ENCODE results near the gene DPEP1.

Gene DPEP1

DNA sequence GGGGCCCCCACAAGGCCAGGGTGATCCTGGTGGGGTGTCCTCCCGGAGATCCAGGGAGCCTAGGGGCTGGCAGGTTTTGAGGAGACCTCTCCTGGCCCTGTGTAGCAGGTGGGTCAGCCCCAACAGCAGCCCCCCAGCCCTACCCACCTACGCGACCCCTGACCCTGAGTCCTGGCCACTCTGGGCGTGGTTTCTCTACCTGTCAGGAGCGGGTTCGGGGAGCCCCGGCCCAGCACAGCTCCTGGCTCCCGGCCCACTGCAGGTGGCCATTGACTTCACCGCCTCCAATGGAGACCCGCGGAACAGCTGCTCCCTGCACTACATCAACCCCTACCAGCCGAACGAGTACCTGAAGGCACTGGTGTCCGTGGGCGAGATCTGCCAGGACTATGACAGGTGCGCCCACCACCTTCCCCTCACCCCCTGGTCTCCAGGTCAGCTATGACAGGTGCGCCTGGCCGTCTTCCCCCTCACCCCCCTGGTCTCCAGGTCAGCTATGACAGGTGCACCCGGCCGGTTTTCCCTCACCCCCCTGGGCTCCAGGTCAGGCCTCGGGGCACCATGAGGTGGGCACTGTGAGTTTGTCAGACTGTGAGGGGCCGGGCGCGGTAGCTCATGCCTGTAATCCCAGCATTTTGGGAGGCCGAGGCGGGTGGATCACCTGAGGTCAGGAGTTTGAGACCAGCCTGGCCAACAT lies 24.9 kb upstream of the DPEP1 start:
- FAIRE-seq (no peak), DNase-seq (ENCODE audit: insufficient read length, low spot score) (no peak)
- TF ChIP-seq, protein P1, sequence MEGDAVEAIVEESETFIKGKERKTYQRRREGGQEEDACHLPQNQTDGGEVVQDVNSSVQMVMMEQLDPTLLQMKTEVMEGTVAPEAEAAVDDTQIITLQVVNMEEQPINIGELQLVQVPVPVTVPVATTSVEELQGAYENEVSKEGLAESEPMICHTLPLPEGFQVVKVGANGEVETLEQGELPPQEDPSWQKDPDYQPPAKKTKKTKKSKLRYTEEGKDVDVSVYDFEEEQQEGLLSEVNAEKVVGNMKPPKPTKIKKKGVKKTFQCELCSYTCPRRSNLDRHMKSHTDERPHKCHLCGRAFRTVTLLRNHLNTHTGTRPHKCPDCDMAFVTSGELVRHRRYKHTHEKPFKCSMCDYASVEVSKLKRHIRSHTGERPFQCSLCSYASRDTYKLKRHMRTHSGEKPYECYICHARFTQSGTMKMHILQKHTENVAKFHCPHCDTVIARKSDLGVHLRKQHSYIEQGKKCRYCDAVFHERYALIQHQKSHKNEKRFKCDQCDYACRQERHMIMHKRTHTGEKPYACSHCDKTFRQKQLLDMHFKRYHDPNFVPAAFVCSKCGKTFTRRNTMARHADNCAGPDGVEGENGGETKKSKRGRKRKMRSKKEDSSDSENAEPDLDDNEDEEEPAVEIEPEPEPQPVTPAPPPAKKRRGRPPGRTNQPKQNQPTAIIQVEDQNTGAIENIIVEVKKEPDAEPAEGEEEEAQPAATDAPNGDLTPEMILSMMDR (IDR thresholded peaks at IDR 0.05; ENCODE audit: insufficient read depth, missing control alignments), result no peak

DNA sequence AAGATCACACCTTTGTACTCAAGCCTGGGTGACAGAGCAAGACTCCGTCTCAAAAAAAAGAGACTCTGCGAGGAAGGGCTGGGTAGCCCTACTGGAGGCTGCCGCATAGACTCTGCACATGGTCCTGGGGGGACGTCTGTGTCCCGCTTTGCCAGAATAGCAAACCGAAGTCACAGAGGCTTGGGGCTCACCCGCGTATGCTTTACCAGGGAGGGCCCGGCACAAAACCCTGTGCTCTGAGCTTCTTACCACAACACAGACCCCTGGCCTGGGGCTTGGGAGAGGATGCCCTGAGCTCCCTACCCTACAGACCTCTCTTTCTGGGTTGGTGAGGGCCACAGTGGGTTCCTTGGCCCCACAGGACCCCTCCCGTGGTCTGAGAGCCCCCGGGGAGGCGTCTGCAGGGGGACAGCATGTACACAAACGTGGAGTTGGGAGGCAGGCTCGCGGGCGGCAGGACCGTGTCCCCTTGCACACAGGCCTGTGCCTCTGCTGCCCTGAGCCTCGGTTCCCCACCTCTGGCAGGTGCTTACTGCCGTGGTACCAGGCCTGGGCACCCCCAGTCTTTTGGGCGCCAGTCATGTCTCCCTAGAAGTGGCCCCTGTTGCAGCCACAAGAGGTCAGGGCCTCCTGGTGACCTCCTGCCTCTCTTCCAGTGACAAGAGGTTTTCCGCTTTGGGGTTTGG lies 24.1 kb upstream of the DPEP1 start:
- FAIRE-seq (no peak), DNase-seq (ENCODE audit: insufficient read length, low spot score) (no peak)
- TF ChIP-seq, protein P1 (IDR thresholded peaks at IDR 0.05; ENCODE audit: insufficient read depth, missing control alignments), result no peak

DNA sequence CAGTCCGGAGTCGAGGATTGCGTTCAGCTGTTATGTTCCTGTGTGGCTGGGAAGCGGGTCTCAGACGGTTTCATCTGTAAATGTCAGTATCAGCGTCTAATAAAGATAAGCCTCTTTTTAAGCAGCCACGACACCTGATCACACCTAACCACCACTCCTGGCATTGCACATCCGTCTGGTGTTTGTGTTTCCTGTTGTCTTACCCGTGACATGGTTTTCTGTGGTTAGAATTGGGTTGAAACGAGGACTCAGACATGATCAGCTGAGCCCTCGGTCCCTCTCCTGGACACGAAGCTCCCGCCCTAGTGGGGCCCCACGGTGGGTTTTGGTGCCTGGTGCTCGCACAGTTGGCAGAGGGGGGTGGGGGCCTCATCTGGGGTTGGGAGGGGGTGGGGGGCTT lies 19.6 kb upstream of the DPEP1 start:
- FAIRE-seq (no peak), DNase-seq (ENCODE audit: insufficient read length, low spot score) (no peak)

DNA sequence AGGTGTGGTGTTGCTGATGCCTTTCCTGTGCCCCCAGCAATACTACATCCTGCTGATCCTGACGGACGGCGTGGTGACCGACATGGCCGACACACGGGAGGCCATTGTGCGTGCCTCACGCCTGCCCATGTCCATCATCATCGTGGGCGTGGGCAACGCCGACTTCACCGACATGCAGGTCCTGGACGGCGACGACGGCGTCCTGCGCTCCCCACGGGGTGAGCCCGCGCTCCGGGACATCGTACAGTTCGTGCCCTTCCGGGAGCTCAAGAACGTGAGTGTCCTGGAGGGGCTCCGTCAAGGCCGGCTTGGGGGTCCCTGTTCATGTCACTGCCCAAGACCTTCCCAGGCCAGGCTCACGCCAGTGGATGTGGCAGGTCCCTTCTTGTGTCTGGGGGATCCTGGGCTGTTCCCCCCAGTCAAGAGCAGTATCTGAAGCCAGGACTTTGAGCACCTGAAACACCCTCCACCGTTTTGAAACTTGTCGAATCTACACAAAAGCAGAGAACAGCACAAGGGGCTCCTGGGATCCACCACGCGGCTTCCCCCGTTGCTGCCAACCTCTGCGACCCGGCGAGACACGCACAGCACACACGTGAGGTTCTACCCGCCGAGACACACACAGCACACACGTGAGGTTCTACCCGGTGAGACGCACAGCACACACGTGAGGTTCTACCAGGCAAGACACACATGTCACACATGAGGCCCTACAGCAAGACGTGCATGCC lies 17.9 kb upstream of the DPEP1 start:
- TF ChIP-seq, protein P1 (IDR thresholded peaks at IDR 0.05; ENCODE audit: insufficient read depth, missing control alignments), result no peak
- DNase-seq (ENCODE audit: insufficient read length, low spot score) (no peak), FAIRE-seq (no peak)

More for the DNA sequence above, 19.6 kb upstream of the DPEP1 start:
- TF ChIP-seq, protein P1 (IDR thresholded peaks at IDR 0.05; ENCODE audit: insufficient read depth, missing control alignments), result no peak

DNA sequence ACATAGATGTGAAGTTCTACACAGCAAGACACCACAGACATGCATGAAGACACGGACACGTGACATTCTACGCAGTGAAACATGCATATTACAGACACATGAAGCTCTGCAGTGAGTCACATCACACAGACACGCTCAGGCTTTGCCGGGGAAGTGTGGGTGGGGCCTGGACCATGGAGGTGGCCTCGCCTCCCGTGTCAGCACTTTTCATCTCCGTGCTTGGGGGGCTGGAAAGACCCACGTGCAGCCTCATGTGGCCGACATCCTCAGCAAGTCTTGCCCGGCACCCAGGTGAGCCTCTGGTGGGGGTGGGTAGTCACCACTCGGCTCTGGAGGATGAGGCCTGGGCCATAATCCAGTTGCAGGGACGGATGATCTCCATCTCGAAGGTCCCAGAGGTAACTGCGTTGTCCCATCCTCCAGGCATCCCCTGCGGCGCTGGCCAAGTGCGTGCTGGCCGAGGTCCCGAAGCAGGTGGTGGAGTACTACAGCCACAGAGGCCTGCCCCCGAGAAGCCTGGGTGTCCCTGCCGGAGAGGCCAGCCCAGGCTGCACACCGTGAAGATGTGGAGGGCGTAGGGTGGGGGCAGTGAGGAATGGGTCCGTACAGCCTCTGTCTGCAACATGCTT lies 17.3 kb upstream of the DPEP1 start:
- TF ChIP-seq, protein P1 (IDR thresholded peaks at IDR 0.05; ENCODE audit: insufficient read depth, missing control alignments), result no peak
- no peak for DNase-seq (ENCODE audit: insufficient read length, low spot score)
- FAIRE-seq, result no peak

DNA sequence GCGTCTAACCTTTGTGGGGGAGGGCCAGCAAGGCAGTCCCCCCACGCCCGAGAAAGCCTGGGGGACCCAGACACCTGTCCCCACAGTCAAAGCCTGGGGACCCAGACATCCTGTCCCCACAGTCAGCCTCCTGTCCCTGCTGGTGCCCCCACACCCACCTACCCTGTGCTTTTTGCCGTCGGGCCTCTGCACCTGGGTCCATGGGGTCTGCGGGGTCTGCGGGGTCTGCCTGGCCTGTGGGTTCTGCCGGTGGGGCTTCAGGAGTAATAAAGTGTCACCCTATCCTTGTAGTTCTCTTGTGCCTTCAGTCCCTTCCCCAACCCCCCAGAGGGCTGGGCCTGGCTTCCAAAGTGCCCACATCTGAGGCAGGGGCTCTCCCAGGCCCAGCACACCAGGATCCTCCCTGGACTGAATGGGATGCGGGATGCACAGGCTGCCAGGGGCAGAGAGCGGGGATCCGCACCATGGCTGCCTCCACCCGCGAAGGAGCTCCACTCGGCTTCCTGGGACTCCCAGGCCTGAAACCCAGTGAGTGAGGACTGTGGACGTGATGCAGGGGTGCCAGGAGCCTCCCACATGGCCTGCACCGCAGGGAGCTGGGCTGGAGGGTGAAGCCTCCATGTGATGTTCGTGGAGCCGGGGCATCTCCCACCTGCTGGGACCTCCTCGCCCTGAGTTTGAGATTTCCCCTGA lies 16.3 kb upstream of the DPEP1 start:
- FAIRE-seq (no peak), DNase-seq (ENCODE audit: insufficient read length, low spot score) (no peak)
- TF ChIP-seq, protein P1 (IDR thresholded peaks at IDR 0.05; ENCODE audit: insufficient read depth, missing control alignments), result no peak
